Aorta (tissue), 5 donors: Measurements from ENCODE around the gene LZTS2. TPM values are rescaled to one million over a fixed set of nuclear protein-coding genes. Genes with fewer than 3 reads are reported as not detected.
A peak's percentile ranks its signal among the peaks of the same experiment; 100 is the strongest.

Source experiments
- ATAC-seq: fragments of 200-7000 bp; cut with Tn5 transposase; one replicate; pipeline ENCODE4 v1.9.1; 2022; ENCODE audit warnings: moderate library complexity; ENCODE audit not compliant: low FRiP score
- DNase-seq, 2 donors: peaks; one replicate each; pipeline ENCODE4 v3.0.0-alpha.2; 2020
- H3K27ac ChIP-seq, 2 donors: one replicate each; pipeline ENCODE4 v1.5.1; 2013; ENCODE audit warnings: low read length in 2 of 2, mild to moderate bottlenecking in 2 of 2, moderate library complexity in 2 of 2, control low read depth in 1 of 2, inconsistent platforms in 1 of 2, low read depth in 1 of 2
- H3K27me3 ChIP-seq, 2 donors: one replicate each; pipeline ENCODE4 v1.6.1; 2013; ENCODE audit warnings: control low read depth in 1 of 2, low read length in 1 of 2, mild to moderate bottlenecking in 1 of 2, moderate library complexity in 1 of 2; ENCODE audit not compliant: insufficient read depth in 2 of 2, control insufficient read depth in 1 of 2
- H3K36me3 ChIP-seq, 2 donors: one replicate each; pipeline ENCODE4 v1.6.1; 2013; ENCODE audit warnings: control low read depth in 1 of 2, low read length in 1 of 2, mild to moderate bottlenecking in 1 of 2; ENCODE audit not compliant: insufficient read depth in 2 of 2, control insufficient read depth in 1 of 2
- H3K4me1 ChIP-seq, 2 donors: one replicate each; pipeline ENCODE4 v1.6.1; 2013; ENCODE audit warnings: low read length in 2 of 2, control low read depth in 1 of 2, mild to moderate bottlenecking in 1 of 2, moderate library complexity in 1 of 2; ENCODE audit not compliant: insufficient read depth in 2 of 2, control insufficient read depth in 1 of 2
- H3K4me3 ChIP-seq, 2 donors: one replicate each; pipeline ENCODE4 v1.5.1; 2013; ENCODE audit warnings: low read length in 2 of 2, control low read depth in 1 of 2, mild to moderate bottlenecking in 1 of 2
- H3K9me3 ChIP-seq: one replicate; pipeline ENCODE4 v1.6.1; 2013; ENCODE audit warnings: mild to moderate bottlenecking, low read length; ENCODE audit not compliant: control insufficient read depth
- WGBS, 2 donors: extraction: QIAGEN DNeasy Blood & Tissue Kit; methylation state at CpG; one replicate each; pipeline ENCODE4 v1.1.7; 2013; 5-methylcytosine and 5-hydroxymethylcytosine counted together
- intact Hi-C, 2 donors: fragments of 100-400 bp; cut with DNase I; formaldehyde crosslinking; loops; one replicate each; pipeline versions ENCODE4 v1.14.2 to v1.15.0; 2022
- polyA plus RNA-seq, 2 donors: library from polyadenylated mRNA; stranded (reverse); fragments of 200-250 nt; gene quantifications; one replicate each; pipeline ENCODE4 v1.2.3, GENCODE V29; 2013
- total RNA-seq, 2 donors: library from RNA; stranded (reverse); fragmentation: NEBNext Ultra II Directional; extraction: Animal tissue kit (Norgen Biotek cat#: 25700); gene quantifications; one replicate each; pipeline ENCODE4 v1.2.1, GENCODE V29; 2021
- donor health status: healthy with polysubstance abuse.
- donor health status: Bipolar disorder and iron deficiency.
- donor health status: DM: no; HTN: no; CAD: no.
- donor health status: DM: no; HTN: no; CAD: no.
- donor health status: DM: yes; HTN: yes; CAD: no.

The LZTS2 gene
- total and polyA plus RNA-seq, 4 donors, result 38.3 to 108 (median 94.6) TPM

- intact Hi-C loops, result no loop called here
Observed at GRCh38 chr10:101046332-101047238, 47.0 kb downstream of the LZTS2 start.

GRCh38 chr10:101047268-101047667 is 47.7 kb downstream of the LZTS2 start:
- H3K4me1 ChIP-seq, result no peaks in the 10 kb centered on the region
- H3K9me3 ChIP-seq, result no peaks in the 10 kb centered on the region
- no peak for ATAC-seq
- no peaks in the 10 kb centered on the region for H3K27me3 ChIP-seq
- H3K27ac ChIP-seq, result no peak overlapping the region
- no peak for DNase-seq
- no peaks in the 10 kb centered on the region for H3K36me3 ChIP-seq
- intact Hi-C loops, result no loop called here
- WGBS, 2 donors, result 23 to 27% methylated on average over 15 to 16 of the region's 16 CpGs
- H3K4me3 ChIP-seq, result no peak overlapping the region

More at GRCh38 chr10:101046332-101047238, 47.0 kb downstream of the LZTS2 start:
- no peaks in the 10 kb centered on the region for H3K9me3 ChIP-seq
- ATAC-seq (no peak), DNase-seq (no peak)
- no peak overlapping the region for H3K4me3 ChIP-seq
- H3K4me1 ChIP-seq, result no peaks in the 10 kb centered on the region
- H3K36me3 ChIP-seq, result no peaks in the 10 kb centered on the region
- H3K27me3 ChIP-seq, result no peaks in the 10 kb centered on the region
- no peak overlapping the region for H3K27ac ChIP-seq
- 47 to 50% methylated on average over 25 of the region's 25 CpGs for WGBS, 2 donors

- no peaks in the 10 kb centered on the region for H3K4me1 ChIP-seq
- H3K4me3 ChIP-seq, result no peak overlapping the region
- H3K27me3 ChIP-seq, result no peaks in the 10 kb centered on the region
- no peaks in the 10 kb centered on the region for H3K36me3 ChIP-seq
- no peak for ATAC-seq
- 12 to 16% methylated on average over 60 to 62 of the region's 62 CpGs for WGBS, 2 donors
- no peak overlapping the region for H3K27ac ChIP-seq
- H3K9me3 ChIP-seq, result no peaks in the 10 kb centered on the region
- intact Hi-C loops, result no loop called here
- DNase-seq, result peak in 1 of 2 donors; percentile 65
Observed at GRCh38 chr10:101047961-101048892, 48.6 kb downstream of the LZTS2 start.

GRCh38 chr10:101050208-101051069 is 50.8 kb downstream of the LZTS2 start:
- Histone ChIP-seq H3K27me3 (no peaks in the 10 kb centered on the region), H3K4me3 (no peak overlapping the region), H3K4me1 (no peaks in the 10 kb centered on the region), H3K36me3 (no peaks in the 10 kb centered on the region), H3K27ac (no peak overlapping the region), H3K9me3 (no peaks in the 10 kb centered on the region)
- 13 to 17% methylated on average over 42 of the region's 42 CpGs for WGBS, 2 donors
- intact Hi-C loops, result no loop called here
- DNase-seq (peak; percentile 69 to 90), ATAC-seq (peak; percentile 76)

GRCh38 chr10:101052285-101052684 is 52.7 kb downstream of the LZTS2 start:
- Histone ChIP-seq H3K4me3 (no peak overlapping the region), H3K9me3 (no peaks in the 10 kb centered on the region), H3K4me1 (no peaks in the 10 kb centered on the region), H3K27me3 (no peaks in the 10 kb centered on the region), H3K27ac (peak overlapping the region in 1 of 2 donors; percentile 32), H3K36me3 (no peaks in the 10 kb centered on the region)
- peak; percentile 75 to 78 for DNase-seq
- WGBS, 2 donors, result 30 to 38% methylated on average over 3 of the region's 3 CpGs
- intact Hi-C loops, result no loop called here
- peak; percentile 60 for ATAC-seq

GRCh38 chr10:101053516-101053915 is 53.9 kb downstream of the LZTS2 start:
- no peaks in the 10 kb centered on the region for H3K9me3 ChIP-seq
- DNase-seq (no peak), ATAC-seq (no peak)
- H3K4me1 ChIP-seq, result no peaks in the 10 kb centered on the region
- H3K4me3 ChIP-seq, result no peak overlapping the region
- H3K36me3 ChIP-seq, result no peaks in the 10 kb centered on the region
- no peak overlapping the region for H3K27ac ChIP-seq
- H3K27me3 ChIP-seq, result no peaks in the 10 kb centered on the region
- intact Hi-C loops, result no loop called here

- 90 to 94% methylated on average over 1 of the region's 1 CpG for WGBS, 2 donors
- intact Hi-C loops, result no loop called here
- Histone ChIP-seq H3K4me3 (no peak overlapping the region), H3K9me3 (no peaks in the 10 kb centered on the region), H3K36me3 (no peaks in the 10 kb centered on the region), H3K27me3 (no peaks in the 10 kb centered on the region), H3K4me1 (no peaks in the 10 kb centered on the region), H3K27ac (no peak overlapping the region)
- DNase-seq, result peak in 1 of 2 donors; percentile 9
- ATAC-seq, result no peak
Observed at GRCh38 chr10:101054351-101054750, 54.7 kb downstream of the LZTS2 start.

GRCh38 chr10:101054876-101055275 is 55.3 kb downstream of the LZTS2 start:
- H3K27ac ChIP-seq, result no peak overlapping the region
- intact Hi-C loops, result no loop called here
- no peaks in the 10 kb centered on the region for H3K36me3 ChIP-seq
- H3K4me3 ChIP-seq, result no peak overlapping the region
- H3K4me1 ChIP-seq, result no peaks in the 10 kb centered on the region
- WGBS, 2 donors, result 91 to 93% methylated on average over 5 of the region's 5 CpGs
- H3K27me3 ChIP-seq, result no peaks in the 10 kb centered on the region
- ATAC-seq (no peak), DNase-seq (no peak)
- H3K9me3 ChIP-seq, result no peaks in the 10 kb centered on the region
